Measurements from ENCODE around the gene PTBP3.

The PTBP3 gene

GRCh38 chr9:112261133-112261532, 72.3 kb downstream of the PTBP3 start:
- Histone ChIP-seq H3K9me2 (ENCODE audit: low read depth, low read length) (no peaks in the 10 kb centered on the region), H4K20me1 (ENCODE audit: insufficient read depth, low read length) (no peaks in the 10 kb centered on the region), H3K9me3 (ENCODE audit: low read length) (no peaks in the 10 kb centered on the region), H2AFZ (ENCODE audit: low read length) (no peak overlapping the region), H3K36me3 (ENCODE audit: insufficient read depth, low read length) (peaks cover 45% of the 10 kb centered on the region; the same call in 1 of the 2 replicates), H3K4me2 (ENCODE audit: low read length) (no peak overlapping the region), H3K9ac (ENCODE audit: low read length) (no peak overlapping the region), H3K4me1 (ENCODE audit: insufficient read depth, low read length, severe bottlenecking) (no peaks in the 10 kb centered on the region), H3K79me2 (ENCODE audit: insufficient read depth, low read length) (no peaks in the 10 kb centered on the region), H3K27ac (ENCODE audit: low read depth, low read length, poor library complexity, severe bottlenecking) (no peak overlapping the region), H3F3A (ENCODE audit: insufficient read depth, low read length) (no peaks in the 10 kb centered on the region), H3K27me3 (ENCODE audit: insufficient read depth, low read length) (no peaks in the 10 kb centered on the region), H3K4me3 (ENCODE audit: low read depth, low read length, poor library complexity, severe bottlenecking) (no peak overlapping the region)
- no peak for TF ChIP-seq CTCF (IDR thresholded peaks at IDR 0.05; ENCODE audit: low read length)
- TF ChIP-seq EZH2 (IDR thresholded peaks at IDR 0.05; ENCODE audit: borderline replicate concordance, low read length): no peak

GRCh38 chr9:112258106-112258505, 75.3 kb downstream of the PTBP3 start:
- H3K9ac ChIP-seq (ENCODE audit: low read length): no peak overlapping the region
- no peaks in the 10 kb centered on the region for H4K20me1 ChIP-seq (ENCODE audit: insufficient read depth, low read length)
- H2AFZ ChIP-seq (ENCODE audit: low read length): no peak overlapping the region
- TF ChIP-seq EZH2 (IDR thresholded peaks at IDR 0.05; ENCODE audit: borderline replicate concordance, low read length) (no peak), CTCF (IDR thresholded peaks at IDR 0.05; ENCODE audit: low read length) (no peak)
- no peak overlapping the region for H3K4me3 ChIP-seq (ENCODE audit: low read depth, low read length, poor library complexity, severe bottlenecking)
- H3K4me1 ChIP-seq (ENCODE audit: insufficient read depth, low read length, severe bottlenecking): no peaks in the 10 kb centered on the region
- peaks cover 47% of the 10 kb centered on the region for H3K36me3 ChIP-seq (ENCODE audit: insufficient read depth, low read length)
- H3K27me3 ChIP-seq (ENCODE audit: insufficient read depth, low read length): no peaks in the 10 kb centered on the region
- H3K9me2 ChIP-seq (ENCODE audit: low read depth, low read length): no peaks in the 10 kb centered on the region
- no peaks in the 10 kb centered on the region for H3F3A ChIP-seq (ENCODE audit: insufficient read depth, low read length)
- no peaks in the 10 kb centered on the region for H3K79me2 ChIP-seq (ENCODE audit: insufficient read depth, low read length)
- H3K4me2 ChIP-seq (ENCODE audit: low read length): no peak overlapping the region
- H3K9me3 ChIP-seq (ENCODE audit: low read length): no peaks in the 10 kb centered on the region
- H3K27ac ChIP-seq (ENCODE audit: low read depth, low read length, poor library complexity, severe bottlenecking): no peak overlapping the region

DNA sequence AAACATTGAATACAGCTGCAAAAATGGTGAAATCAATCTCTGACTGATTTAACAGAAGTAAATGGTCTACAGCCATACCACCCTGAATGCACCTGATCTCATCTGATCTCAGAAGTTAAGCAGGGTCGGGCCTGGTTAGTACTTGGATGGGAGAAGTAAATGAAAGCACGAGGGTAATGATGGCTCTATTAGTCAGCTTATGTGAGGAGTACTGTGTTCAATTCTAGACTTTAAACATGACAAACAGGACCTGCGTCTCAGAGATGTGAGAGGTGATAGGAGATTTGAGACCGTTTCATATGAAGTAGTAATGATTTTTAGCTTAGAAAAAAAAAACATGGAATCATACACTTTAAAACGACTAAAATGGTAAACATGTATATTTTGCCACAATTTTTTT, 81.2 kb downstream of the PTBP3 start:
- H3K4me2 ChIP-seq (ENCODE audit: low read length): no peak overlapping the region
- H3K9ac ChIP-seq (ENCODE audit: low read length): no peak overlapping the region
- H3F3A ChIP-seq (ENCODE audit: insufficient read depth, low read length): no peaks in the 10 kb centered on the region; the same call in 1 of the 2 replicates
- H3K36me3 ChIP-seq (ENCODE audit: insufficient read depth, low read length): peaks cover 39% of the 10 kb centered on the region
- H2AFZ ChIP-seq (ENCODE audit: low read length): no peak overlapping the region
- H4K20me1 ChIP-seq (ENCODE audit: insufficient read depth, low read length): no peaks in the 10 kb centered on the region
- no peaks in the 10 kb centered on the region; the same call in 1 of the 2 replicates for H3K79me2 ChIP-seq (ENCODE audit: insufficient read depth, low read length)
- TF ChIP-seq CTCF (IDR thresholded peaks at IDR 0.05; ENCODE audit: low read length) (no peak), EZH2 (IDR thresholded peaks at IDR 0.05; ENCODE audit: borderline replicate concordance, low read length) (no peak)
- no peaks in the 10 kb centered on the region for H3K9me2 ChIP-seq (ENCODE audit: low read depth, low read length)
- no peaks in the 10 kb centered on the region for H3K27me3 ChIP-seq (ENCODE audit: insufficient read depth, low read length)
- no peak overlapping the region for H3K4me3 ChIP-seq (ENCODE audit: low read depth, low read length, poor library complexity, severe bottlenecking)
- no peaks in the 10 kb centered on the region for H3K9me3 ChIP-seq (ENCODE audit: low read length)
- no peak overlapping the region for H3K27ac ChIP-seq (ENCODE audit: low read depth, low read length, poor library complexity, severe bottlenecking)
- H3K4me1 ChIP-seq (ENCODE audit: insufficient read depth, low read length, severe bottlenecking): no peaks in the 10 kb centered on the region
